ENCODE results near the gene IL19. TPM values are rescaled to one million over a fixed set of nuclear protein-coding genes. Genes with fewer than 3 reads are reported as not detected.

Gene IL19
- total RNA-seq, 1 experiment from 2014 or later: not detected

DNA sequence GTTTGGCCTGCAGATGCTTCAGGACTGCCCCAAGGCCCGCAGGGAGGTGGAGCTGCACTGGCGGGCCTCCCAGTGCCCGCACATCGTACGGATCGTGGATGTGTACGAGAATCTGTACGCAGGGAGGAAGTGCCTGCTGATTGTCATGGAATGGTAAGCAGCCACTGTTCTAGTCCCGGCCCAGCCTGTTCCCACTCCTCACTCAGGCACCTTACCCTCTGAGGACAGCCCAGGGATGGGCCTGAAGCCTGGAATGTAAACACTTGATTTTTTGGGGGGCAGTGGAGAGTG lies 41.9 kb upstream of the IL19 start (continued):
- TF ChIP-seq, protein P1, sequence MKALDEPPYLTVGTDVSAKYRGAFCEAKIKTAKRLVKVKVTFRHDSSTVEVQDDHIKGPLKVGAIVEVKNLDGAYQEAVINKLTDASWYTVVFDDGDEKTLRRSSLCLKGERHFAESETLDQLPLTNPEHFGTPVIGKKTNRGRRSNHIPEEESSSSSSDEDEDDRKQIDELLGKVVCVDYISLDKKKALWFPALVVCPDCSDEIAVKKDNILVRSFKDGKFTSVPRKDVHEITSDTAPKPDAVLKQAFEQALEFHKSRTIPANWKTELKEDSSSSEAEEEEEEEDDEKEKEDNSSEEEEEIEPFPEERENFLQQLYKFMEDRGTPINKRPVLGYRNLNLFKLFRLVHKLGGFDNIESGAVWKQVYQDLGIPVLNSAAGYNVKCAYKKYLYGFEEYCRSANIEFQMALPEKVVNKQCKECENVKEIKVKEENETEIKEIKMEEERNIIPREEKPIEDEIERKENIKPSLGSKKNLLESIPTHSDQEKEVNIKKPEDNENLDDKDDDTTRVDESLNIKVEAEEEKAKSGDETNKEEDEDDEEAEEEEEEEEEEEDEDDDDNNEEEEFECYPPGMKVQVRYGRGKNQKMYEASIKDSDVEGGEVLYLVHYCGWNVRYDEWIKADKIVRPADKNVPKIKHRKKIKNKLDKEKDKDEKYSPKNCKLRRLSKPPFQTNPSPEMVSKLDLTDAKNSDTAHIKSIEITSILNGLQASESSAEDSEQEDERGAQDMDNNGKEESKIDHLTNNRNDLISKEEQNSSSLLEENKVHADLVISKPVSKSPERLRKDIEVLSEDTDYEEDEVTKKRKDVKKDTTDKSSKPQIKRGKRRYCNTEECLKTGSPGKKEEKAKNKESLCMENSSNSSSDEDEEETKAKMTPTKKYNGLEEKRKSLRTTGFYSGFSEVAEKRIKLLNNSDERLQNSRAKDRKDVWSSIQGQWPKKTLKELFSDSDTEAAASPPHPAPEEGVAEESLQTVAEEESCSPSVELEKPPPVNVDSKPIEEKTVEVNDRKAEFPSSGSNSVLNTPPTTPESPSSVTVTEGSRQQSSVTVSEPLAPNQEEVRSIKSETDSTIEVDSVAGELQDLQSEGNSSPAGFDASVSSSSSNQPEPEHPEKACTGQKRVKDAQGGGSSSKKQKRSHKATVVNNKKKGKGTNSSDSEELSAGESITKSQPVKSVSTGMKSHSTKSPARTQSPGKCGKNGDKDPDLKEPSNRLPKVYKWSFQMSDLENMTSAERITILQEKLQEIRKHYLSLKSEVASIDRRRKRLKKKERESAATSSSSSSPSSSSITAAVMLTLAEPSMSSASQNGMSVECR (CRISPR knock-in tag; IDR thresholded peaks at IDR 0.05; ENCODE audit: borderline replicate concordance): no peak
- TF ChIP-seq ZNF138 (CRISPR knock-in tag; conservative IDR thresholded peaks at IDR 0.05): no peak

DNA sequence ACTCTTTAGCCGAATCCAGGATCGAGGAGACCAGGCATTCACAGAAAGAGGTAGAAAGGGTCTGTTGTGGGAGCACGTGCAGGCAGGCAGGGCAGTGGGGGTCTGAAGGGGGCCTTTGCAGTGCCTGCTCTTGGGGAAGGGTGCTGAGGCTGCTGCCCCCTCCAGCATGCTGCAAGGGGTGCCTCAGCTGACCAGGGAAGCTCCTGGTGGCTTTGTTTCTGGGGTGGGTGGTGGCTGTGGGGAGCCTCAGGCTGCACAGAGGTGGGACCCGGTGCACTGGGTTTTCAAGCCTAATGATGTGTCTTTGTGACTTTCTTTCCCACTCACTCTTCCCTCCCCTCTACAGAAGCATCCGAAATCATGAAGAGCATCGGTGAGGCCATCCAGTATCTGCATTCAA lies 41.5 kb upstream of the IL19 start:
- TF ChIP-seq MYBL2 (CRISPR knock-in tag; IDR thresholded peaks at IDR 0.05) (no peak), NR1H2 (CRISPR knock-in tag; IDR thresholded peaks at IDR 0.05) (no peak), ZNF317 (CRISPR knock-in tag; IDR thresholded peaks at IDR 0.05; ENCODE audit: borderline replicate concordance, low read depth) (no peak), ZNF423 (CRISPR knock-in tag; IDR thresholded peaks at IDR 0.05) (no peak), TCF7 (CRISPR knock-in tag; IDR thresholded peaks at IDR 0.05; ENCODE audit: low read depth) (no peak), AR (CRISPR knock-in tag; IDR thresholded peaks at IDR 0.05) (no peak), ESRRA (CRISPR knock-in tag; IDR thresholded peaks at IDR 0.05; ENCODE audit: borderline replicate concordance) (no peak), ZNF425 (CRISPR knock-in tag; conservative IDR thresholded peaks at IDR 0.05) (no peak), MXD4 (CRISPR knock-in tag; IDR thresholded peaks at IDR 0.05; ENCODE audit: borderline replicate concordance) (no peak)
- TF ChIP-seq, protein P2, sequence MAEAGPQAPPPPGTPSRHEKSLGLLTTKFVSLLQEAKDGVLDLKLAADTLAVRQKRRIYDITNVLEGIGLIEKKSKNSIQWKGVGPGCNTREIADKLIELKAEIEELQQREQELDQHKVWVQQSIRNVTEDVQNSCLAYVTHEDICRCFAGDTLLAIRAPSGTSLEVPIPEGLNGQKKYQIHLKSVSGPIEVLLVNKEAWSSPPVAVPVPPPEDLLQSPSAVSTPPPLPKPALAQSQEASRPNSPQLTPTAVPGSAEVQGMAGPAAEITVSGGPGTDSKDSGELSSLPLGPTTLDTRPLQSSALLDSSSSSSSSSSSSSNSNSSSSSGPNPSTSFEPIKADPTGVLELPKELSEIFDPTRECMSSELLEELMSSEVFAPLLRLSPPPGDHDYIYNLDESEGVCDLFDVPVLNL (CRISPR knock-in tag; IDR thresholded peaks at IDR 0.05; ENCODE audit: borderline replicate concordance, low read depth): no peak
- DNase-seq (ENCODE audit: low spot score) (no peak), ATAC-seq (no peak)
- H3K9me3 Mint-ChIP-seq: no peaks in the 10 kb centered on the region
- ChIA-PET POLR2A (no interaction called here), CTCF (no interaction called here)
- H3K4me1 Mint-ChIP-seq: peaks cover 13% of the 10 kb centered on the region
- no peak overlapping the region for H3K27ac Mint-ChIP-seq
- no peak overlapping the region for H3K4me3 Mint-ChIP-seq
- peaks cover 8% of the 10 kb centered on the region for H3K36me3 Mint-ChIP-seq
- H3K27me3 Mint-ChIP-seq (ENCODE audit: low read depth): no peaks in the 10 kb centered on the region

GRCh38 chr1:206729507-206729906 lies 41.1 kb upstream of the IL19 start:
- ATAC-seq (no peak), DNase-seq (ENCODE audit: low spot score) (no peak)
- TF ChIP-seq FOXJ3 (CRISPR knock-in tag; IDR thresholded peaks at IDR 0.05; ENCODE audit: borderline replicate concordance) (no peak), ZNF671 (CRISPR knock-in tag; IDR thresholded peaks at IDR 0.05) (no peak), NR3C1 (CRISPR knock-in tag; conservative IDR thresholded peaks at IDR 0.05; ENCODE audit: low read depth) (no peak)
- TF ChIP-seq, protein P2 (CRISPR knock-in tag; IDR thresholded peaks at IDR 0.05; ENCODE audit: borderline replicate concordance, low read depth): no peak
- Mint-ChIP-seq H3K27me3 (ENCODE audit: low read depth) (no peaks in the 10 kb centered on the region), H3K27ac (no peak overlapping the region), H3K36me3 (peaks cover 8% of the 10 kb centered on the region), H3K9me3 (no peaks in the 10 kb centered on the region), H3K4me1 (peaks cover 9% of the 10 kb centered on the region), H3K4me3 (no peak overlapping the region)
- CTCF ChIA-PET: no interaction called here
- POLR2A ChIA-PET: no interaction called here

All from WTC11 (cell line).